Upper lobe of left lung (tissue), 6 donors: Measurements from ENCODE around the gene PRDM2. TPM values are rescaled to one million over a fixed set of nuclear protein-coding genes. Genes with fewer than 3 reads are reported as not detected.

ENCODE experiments used
- ATAC-seq, 2 donors: fragments of 200-7000 bp; cut with Tn5 transposase; one replicate each; pipeline ENCODE4 v1.9.1; 2022; ENCODE audit warnings: mild to moderate bottlenecking in 2 of 2, moderate library complexity in 2 of 2; ENCODE audit not compliant: low FRiP score in 2 of 2
- DNase-seq, 2 donors: peaks; one replicate each; pipeline ENCODE4 v3.0.0-alpha.2; 2019 to 2020
- H3K27ac ChIP-seq, 4 donors: fragments of 200-600 bp; sonication (generic); one replicate each; pipeline ENCODE4 v1.5.1; 2016 to 2019
- H3K27me3 ChIP-seq, 4 donors: fragments of 200-600 bp; sonication (generic); one replicate each; pipeline ENCODE4 v1.5.1; 2017 to 2019
- H3K36me3 ChIP-seq, 4 donors: fragments of 200-600 bp; sonication (generic); one replicate each; pipeline ENCODE4 v1.5.1; 2016 to 2019
- H3K4me1 ChIP-seq, 4 donors: fragments of 200-600 bp; sonication (generic); one replicate each; pipeline ENCODE4 v1.5.1; 2018 to 2019
- H3K4me3 ChIP-seq, 4 donors: fragments of 200-600 bp; sonication (generic); one replicate each; pipeline ENCODE4 v1.5.1; 2017 to 2019; ENCODE audit warnings: mild to moderate bottlenecking in 2 of 4, moderate library complexity in 1 of 4
- H3K9me3 ChIP-seq, 4 donors: fragments of 200-600 bp; sonication (generic); one replicate each; pipeline ENCODE4 v1.5.1; 2018 to 2019
- EP300 ChIP-seq, 4 donors: sonication (generic); formaldehyde crosslinking; IDR thresholded peaks; one replicate each; pipeline ENCODE4 v1.5.1; 2017; ENCODE audit warnings: antibody characterized with exemption in 4 of 4, control low read depth in 2 of 4
- POLR2A ChIP-seq, 4 donors: fragments of 450-650 bp; IDR thresholded peaks; one replicate each; pipeline ENCODE4 v1.5.1; 2016 to 2017; ENCODE audit warnings: antibody characterized with exemption in 4 of 4, mild to moderate bottlenecking in 2 of 4
- POLR2AphosphoS5 ChIP-seq, 2 donors: sonication (generic); formaldehyde crosslinking; IDR thresholded peaks; one replicate each; pipeline ENCODE4 v1.5.1; 2017; ENCODE audit warnings: antibody characterized with exemption in 2 of 2
- WGBS, 2 donors: methylation state at CpG; one replicate each; pipeline ENCODE4 v1.1.5; 2017 to 2018; 5-methylcytosine and 5-hydroxymethylcytosine counted together
- total RNA-seq, 6 donors: library from RNA; depleted of rRNA in 4 of 6; stranded (reverse); fragments of >200 nt in 4 of 6; gene quantifications; one replicate each; pipeline versions ENCODE4 v1.1.0 to v1.2.1, GENCODE V29; 2016 to 2021
- TF ChIP-seq, protein P1 (sequence below), 6 experiments: fragments of 450-650 bp in 4 of 6; fragments of 200-600 bp in 2 of 6; sonication (generic) in 2 of 6; IDR thresholded peaks; one replicate each; pipeline ENCODE4 v1.5.1; 2016 to 2019; ENCODE audit warnings: antibody characterized with exemption in 6 of 6
- donor health status: DM: no; HTN: no; CAD: no; lungs with moderate emphysema.
- donor health status: DM: no; HTN: yes; CAD: no; lungs with severe emphysema.

The PRDM2 gene
- total RNA-seq, 6 donors from 2014 or later: 35.0 to 70.2 (median 40.9) TPM

DNA sequence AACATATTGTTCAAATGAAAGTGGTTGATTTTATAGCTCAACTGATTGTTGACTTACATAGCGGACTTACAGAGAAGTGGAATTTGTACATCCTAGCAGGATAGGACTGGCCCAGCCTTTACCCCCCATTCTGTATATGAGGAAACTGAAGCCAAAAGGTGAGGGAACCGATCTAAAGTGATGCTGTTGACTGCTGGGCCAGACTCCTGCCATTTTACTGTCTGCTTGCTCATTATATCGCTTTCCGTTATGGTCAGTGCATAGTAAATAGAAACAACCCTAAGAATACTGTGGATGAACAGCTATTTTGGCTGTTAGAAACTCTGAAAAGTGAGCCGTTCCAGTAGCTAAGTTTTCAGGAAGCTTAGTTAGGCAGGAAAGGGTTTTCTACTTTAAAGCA is 31.9 kb downstream of the PRDM2 start:
- no peak overlapping the region for H3K4me3 ChIP-seq
- H3K4me1 ChIP-seq: peaks cover 0 to 10% (median 6%) of the 10 kb centered on the region in 4 donors
- DNase-seq (no peak), ATAC-seq (no peak)
- WGBS, 2 donors: 83 to 94% methylated on average over 5 of the region's 5 CpGs
- no peak for TF ChIP-seq POLR2AphosphoS5 (IDR thresholded peaks at IDR 0.05)
- no peak for TF ChIP-seq EP300 (IDR thresholded peaks at IDR 0.05)
- TF ChIP-seq POLR2A (IDR thresholded peaks at IDR 0.05): no peak
- no peaks in the 10 kb centered on the region for H3K27me3 ChIP-seq
- H3K27ac ChIP-seq: peak overlapping the region in 1 of 4 donors; percentile 32
- no peaks in the 10 kb centered on the region for H3K9me3 ChIP-seq
- no peaks in the 10 kb centered on the region for H3K36me3 ChIP-seq

DNA sequence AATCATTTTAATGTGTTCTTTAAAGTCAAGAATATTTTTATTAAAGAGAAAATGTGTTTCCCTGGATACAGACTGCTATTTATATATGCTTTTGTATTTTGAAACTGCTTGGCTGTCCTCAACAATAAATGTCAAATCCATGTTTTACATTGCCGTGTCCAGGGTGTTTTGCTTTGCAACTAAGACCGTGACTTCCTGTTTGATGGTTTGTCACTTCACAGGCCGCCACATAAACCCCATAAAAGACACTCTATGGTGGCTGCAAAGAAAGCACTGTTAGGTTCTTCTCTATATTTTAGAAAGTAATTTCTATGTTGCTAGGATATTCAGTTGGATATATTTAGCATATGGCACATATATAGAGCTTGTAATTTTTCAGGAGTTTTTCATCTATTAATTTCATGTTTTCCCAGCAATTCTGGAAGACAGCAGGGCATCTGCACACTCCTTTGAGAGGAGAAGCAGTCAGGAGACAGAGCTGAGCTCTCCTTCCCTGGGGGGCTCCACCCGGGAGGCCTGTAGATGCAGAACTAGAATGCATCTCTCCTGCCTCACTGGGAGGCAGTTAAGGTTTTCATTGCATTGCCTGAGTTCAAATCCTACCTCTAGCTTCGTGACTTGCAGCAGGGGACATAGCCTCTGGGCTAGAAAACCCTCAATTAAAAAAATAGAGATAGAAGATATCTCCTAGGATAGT is 33.1 kb downstream of the PRDM2 start:
- WGBS, 2 donors: 58 to 67% methylated on average over 5 of the region's 5 CpGs
- no peaks in the 10 kb centered on the region for H3K9me3 ChIP-seq
- TF ChIP-seq POLR2A (IDR thresholded peaks at IDR 0.05) (no peak), POLR2AphosphoS5 (IDR thresholded peaks at IDR 0.05) (no peak), EP300 (IDR thresholded peaks at IDR 0.05) (no peak)
- TF ChIP-seq, protein P1, sequence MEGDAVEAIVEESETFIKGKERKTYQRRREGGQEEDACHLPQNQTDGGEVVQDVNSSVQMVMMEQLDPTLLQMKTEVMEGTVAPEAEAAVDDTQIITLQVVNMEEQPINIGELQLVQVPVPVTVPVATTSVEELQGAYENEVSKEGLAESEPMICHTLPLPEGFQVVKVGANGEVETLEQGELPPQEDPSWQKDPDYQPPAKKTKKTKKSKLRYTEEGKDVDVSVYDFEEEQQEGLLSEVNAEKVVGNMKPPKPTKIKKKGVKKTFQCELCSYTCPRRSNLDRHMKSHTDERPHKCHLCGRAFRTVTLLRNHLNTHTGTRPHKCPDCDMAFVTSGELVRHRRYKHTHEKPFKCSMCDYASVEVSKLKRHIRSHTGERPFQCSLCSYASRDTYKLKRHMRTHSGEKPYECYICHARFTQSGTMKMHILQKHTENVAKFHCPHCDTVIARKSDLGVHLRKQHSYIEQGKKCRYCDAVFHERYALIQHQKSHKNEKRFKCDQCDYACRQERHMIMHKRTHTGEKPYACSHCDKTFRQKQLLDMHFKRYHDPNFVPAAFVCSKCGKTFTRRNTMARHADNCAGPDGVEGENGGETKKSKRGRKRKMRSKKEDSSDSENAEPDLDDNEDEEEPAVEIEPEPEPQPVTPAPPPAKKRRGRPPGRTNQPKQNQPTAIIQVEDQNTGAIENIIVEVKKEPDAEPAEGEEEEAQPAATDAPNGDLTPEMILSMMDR (IDR thresholded peaks at IDR 0.05): no peak

DNA sequence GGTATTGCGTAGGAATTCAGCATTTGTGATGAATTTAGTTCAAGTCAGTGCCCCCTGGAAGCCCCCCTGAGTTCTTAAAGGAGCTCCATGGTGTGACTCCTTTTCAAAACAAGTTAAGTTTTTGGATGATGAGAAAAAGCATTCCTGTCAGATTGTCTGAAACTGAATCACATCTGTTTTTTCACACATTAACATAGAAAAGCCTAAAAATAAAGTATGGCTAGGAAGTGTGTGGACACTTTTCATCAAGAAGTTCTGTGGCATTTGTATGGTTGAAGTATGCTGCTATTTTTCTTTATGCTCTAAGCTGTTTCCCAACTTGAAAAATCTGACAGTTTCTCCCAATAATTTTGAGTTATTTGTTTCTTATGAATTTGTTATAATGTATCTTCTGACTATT is 33.7 kb downstream of the PRDM2 start:
- Histone ChIP-seq H3K36me3 (no peaks in the 10 kb centered on the region), H3K27me3 (no peaks in the 10 kb centered on the region), H3K9me3 (no peaks in the 10 kb centered on the region), H3K4me1 (peaks cover 0 to 10% (median 6%) of the 10 kb centered on the region in 4 donors), H3K4me3 (no peak overlapping the region), H3K27ac (no peak overlapping the region)
- DNase-seq (no peak), ATAC-seq (no peak)
- TF ChIP-seq EP300 (IDR thresholded peaks at IDR 0.05) (no peak), POLR2A (IDR thresholded peaks at IDR 0.05) (no peak), POLR2AphosphoS5 (IDR thresholded peaks at IDR 0.05) (no peak)
- TF ChIP-seq, protein P1 (IDR thresholded peaks at IDR 0.05): no peak
- 79 to 85% methylated on average over 1 of the region's 1 CpG for WGBS, 2 donors

More for the DNA sequence above, 33.1 kb downstream of the PRDM2 start:
- Histone ChIP-seq H3K27me3 (no peaks in the 10 kb centered on the region), H3K27ac (no peak overlapping the region), H3K36me3 (no peaks in the 10 kb centered on the region), H3K4me1 (peaks cover 0 to 10% (median 6%) of the 10 kb centered on the region in 4 donors), H3K4me3 (no peak overlapping the region)
- no peak for ATAC-seq
- DNase-seq: no peak

DNA sequence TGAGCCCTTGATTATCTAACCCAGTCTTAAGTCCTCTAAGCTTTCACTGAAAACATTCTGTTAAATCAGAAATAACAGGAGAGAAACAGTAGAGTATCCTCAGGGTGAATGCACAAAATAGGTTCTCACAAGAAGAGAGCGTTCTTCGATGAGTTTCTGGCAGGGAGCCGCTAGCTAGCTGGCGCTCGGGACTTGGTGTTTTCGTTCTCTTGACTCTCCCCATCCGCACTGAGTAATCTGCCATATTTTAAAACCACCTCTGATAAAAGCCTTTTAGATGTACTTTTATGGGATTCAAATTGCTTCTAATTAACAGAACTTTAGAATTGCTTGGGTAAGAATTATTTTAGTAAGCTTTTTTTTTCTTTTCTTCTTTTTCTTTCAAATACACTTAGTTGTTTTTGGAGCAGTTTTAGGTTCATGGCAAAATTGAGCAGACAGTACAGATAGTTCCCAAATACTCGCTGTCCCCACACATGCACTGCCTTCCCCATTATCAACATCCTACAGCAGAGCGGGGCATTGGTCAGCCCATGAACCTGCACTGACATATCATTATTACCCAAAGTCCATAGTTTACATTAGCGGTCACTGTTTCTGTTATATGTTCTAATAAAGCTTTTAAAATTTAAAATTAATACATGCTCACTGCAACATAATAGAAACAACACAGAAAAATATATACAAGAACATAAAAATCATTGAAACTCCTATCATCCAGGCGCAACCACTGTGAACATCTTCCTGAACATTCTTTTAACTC is 35.4 kb downstream of the PRDM2 start:
- no peak overlapping the region for H3K27ac ChIP-seq
- 95 to 97% methylated on average over 11 of the region's 11 CpGs for WGBS, 2 donors
- peaks cover 0 to 8% (median 5%) of the 10 kb centered on the region in 4 donors for H3K4me1 ChIP-seq
- H3K27me3 ChIP-seq: no peaks in the 10 kb centered on the region
- no peak overlapping the region for H3K4me3 ChIP-seq
- ATAC-seq (no peak), DNase-seq (no peak)
- no peaks in the 10 kb centered on the region for H3K9me3 ChIP-seq
- H3K36me3 ChIP-seq: no peaks in the 10 kb centered on the region
- no peak for TF ChIP-seq POLR2AphosphoS5 (IDR thresholded peaks at IDR 0.05)
- TF ChIP-seq, protein P1 (IDR thresholded peaks at IDR 0.05): no peak
- no peak for TF ChIP-seq EP300 (IDR thresholded peaks at IDR 0.05)
- no peak for TF ChIP-seq POLR2A (IDR thresholded peaks at IDR 0.05)

DNA sequence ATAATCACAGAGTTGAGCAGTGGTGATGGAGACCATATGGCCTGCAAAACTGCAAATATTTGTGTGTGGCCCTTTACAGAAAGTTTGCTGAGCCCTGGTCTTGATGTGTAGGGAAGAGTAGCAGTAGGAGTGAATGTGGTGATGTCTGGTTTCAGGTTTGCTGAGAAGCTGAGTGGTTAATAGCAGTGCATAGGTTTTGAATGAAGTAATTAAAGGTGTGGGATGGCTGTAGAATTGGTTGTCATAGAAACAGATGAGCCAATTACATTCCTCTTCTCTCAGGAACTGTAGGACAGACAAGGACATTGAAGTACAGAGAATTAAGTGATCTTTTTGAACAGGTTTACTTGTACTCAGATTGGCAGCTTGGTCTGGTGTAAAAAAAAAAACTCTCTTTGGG is 37.4 kb downstream of the PRDM2 start:
- ATAC-seq: no peak

More for the DNA sequence above, 37.4 kb downstream of the PRDM2 start:
- no peak overlapping the region for H3K4me3 ChIP-seq
- H3K36me3 ChIP-seq: peaks cover 0 to under 1% (median 0%) of the 10 kb centered on the region in 4 donors
- H3K4me1 ChIP-seq: peaks cover 0 to 4% (median 0%) of the 10 kb centered on the region in 4 donors
- TF ChIP-seq POLR2A (IDR thresholded peaks at IDR 0.05) (no peak), EP300 (IDR thresholded peaks at IDR 0.05) (no peak), POLR2AphosphoS5 (IDR thresholded peaks at IDR 0.05) (no peak)
- TF ChIP-seq, protein P1 (IDR thresholded peaks at IDR 0.05): no peak
- no peak overlapping the region for H3K27ac ChIP-seq
- DNase-seq: no peak
- no peaks in the 10 kb centered on the region for H3K27me3 ChIP-seq
- no peaks in the 10 kb centered on the region for H3K9me3 ChIP-seq
